GM12874 (cell line): ENCODE results near the gene HECTD3.

Source experiments
- CTCF ChIP-seq: IDR thresholded peaks from 2 replicates; pipeline ENCODE4 v1.5.1; 2011; ENCODE audit warnings: low read depth, mild to moderate bottlenecking, control low read depth, low read length, moderate library complexity; ENCODE audit not compliant: insufficient read depth

HECTD3 gene

GRCh38 chr1:45040297-45040696 is 29.2 kb upstream of the HECTD3 start:
- no peak for TF ChIP-seq CTCF

GRCh38 chr1:45038661-45039364 is 27.7 kb upstream of the HECTD3 start:
- no peak for TF ChIP-seq CTCF

- no peak for TF ChIP-seq CTCF
Measured at GRCh38 chr1:45038240-45038639, 27.1 kb upstream of the HECTD3 start.

- no peak for TF ChIP-seq CTCF
Measured at GRCh38 chr1:45037456-45037855, 26.3 kb upstream of the HECTD3 start.

GRCh38 chr1:45035631-45036301 is 24.6 kb upstream of the HECTD3 start:
- TF ChIP-seq CTCF: no peak

GRCh38 chr1:45033356-45033755 is 22.2 kb upstream of the HECTD3 start:
- TF ChIP-seq CTCF: no peak

- TF ChIP-seq CTCF: no peak
Measured at GRCh38 chr1:45032837-45033236, 21.7 kb upstream of the HECTD3 start.
